ENCODE data around the gene PISD.

PISD gene

GRCh38 chr22:31625661-31626426 lies 36.2 kb downstream of the PISD start:
- Histone ChIP-seq H2AFZ (ENCODE audit: low read length) (no peak overlapping the region), H3K4me3 (ENCODE audit: low read depth, low read length, poor library complexity, severe bottlenecking) (no peak overlapping the region), H3K36me3 (ENCODE audit: insufficient read depth, low read length) (peaks cover 40% of the 10 kb centered on the region; the same call in 1 of the 2 replicates), H3K9me3 (ENCODE audit: low read length) (no peaks in the 10 kb centered on the region), H3K9me2 (ENCODE audit: low read depth, low read length) (no peaks in the 10 kb centered on the region), H3K27ac (ENCODE audit: low read depth, low read length, poor library complexity, severe bottlenecking) (peak overlapping the region; percentile 63), H3K9ac (ENCODE audit: low read length) (no peak overlapping the region), H3K27me3 (ENCODE audit: insufficient read depth, low read length) (no peaks in the 10 kb centered on the region), H3K79me2 (ENCODE audit: insufficient read depth, low read length) (no peaks in the 10 kb centered on the region), H3F3A (ENCODE audit: insufficient read depth, low read length) (no peaks in the 10 kb centered on the region), H4K20me1 (ENCODE audit: insufficient read depth, low read length) (no peaks in the 10 kb centered on the region), H3K4me1 (ENCODE audit: insufficient read depth, low read length, severe bottlenecking) (peaks cover 28% of the 10 kb centered on the region), H3K4me2 (ENCODE audit: low read length) (no peak overlapping the region; the same call in 1 of the 2 replicates)
- TF ChIP-seq EZH2 (IDR thresholded peaks at IDR 0.05; ENCODE audit: borderline replicate concordance, low read length) (no peak), CTCF (IDR thresholded peaks at IDR 0.05; ENCODE audit: low read length) (no peak)

DNA sequence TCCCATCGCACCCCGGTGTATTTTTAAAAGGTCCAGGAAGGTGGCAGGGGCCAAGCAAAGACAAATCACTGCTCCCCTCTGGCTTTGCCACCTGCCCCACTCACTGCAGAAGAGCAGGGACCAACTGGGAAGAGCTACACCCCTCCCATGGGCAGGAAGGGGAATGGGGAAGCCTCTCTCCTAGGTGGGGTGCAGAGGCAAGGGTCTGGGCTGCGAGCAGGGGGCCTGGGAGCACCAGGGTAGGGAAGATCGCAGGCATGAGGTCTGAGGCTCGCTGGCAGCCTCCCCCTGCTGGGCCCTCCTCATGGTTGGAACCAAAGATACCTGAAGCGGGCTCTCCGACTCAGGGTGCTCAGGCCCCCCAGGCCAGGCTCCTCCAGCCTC lies 36.8 kb downstream of the PISD start:
- Histone ChIP-seq H3K36me3 (ENCODE audit: insufficient read depth, low read length) (peaks cover 46% of the 10 kb centered on the region; the same call in 1 of the 2 replicates), H3K4me1 (ENCODE audit: insufficient read depth, low read length, severe bottlenecking) (peaks cover 25% of the 10 kb centered on the region), H3F3A (ENCODE audit: insufficient read depth, low read length) (no peaks in the 10 kb centered on the region), H3K4me3 (ENCODE audit: low read depth, low read length, poor library complexity, severe bottlenecking) (no peak overlapping the region), H3K9me3 (ENCODE audit: low read length) (no peaks in the 10 kb centered on the region), H3K9me2 (ENCODE audit: low read depth, low read length) (no peaks in the 10 kb centered on the region), H3K79me2 (ENCODE audit: insufficient read depth, low read length) (no peaks in the 10 kb centered on the region), H3K27me3 (ENCODE audit: insufficient read depth, low read length) (no peaks in the 10 kb centered on the region), H3K9ac (ENCODE audit: low read length) (no peak overlapping the region), H3K27ac (ENCODE audit: low read depth, low read length, poor library complexity, severe bottlenecking) (no peak overlapping the region), H3K4me2 (ENCODE audit: low read length) (no peak overlapping the region), H2AFZ (ENCODE audit: low read length) (no peak overlapping the region), H4K20me1 (ENCODE audit: insufficient read depth, low read length) (no peaks in the 10 kb centered on the region)
- no peak for TF ChIP-seq CTCF (IDR thresholded peaks at IDR 0.05; ENCODE audit: low read length)
- TF ChIP-seq EZH2 (IDR thresholded peaks at IDR 0.05; ENCODE audit: borderline replicate concordance, low read length) = no peak

- H3K4me1 ChIP-seq (ENCODE audit: insufficient read depth, low read length, severe bottlenecking) = peaks cover 18% of the 10 kb centered on the region
- no peak overlapping the region for H3K4me3 ChIP-seq (ENCODE audit: low read depth, low read length, poor library complexity, severe bottlenecking)
- H4K20me1 ChIP-seq (ENCODE audit: insufficient read depth, low read length) = no peaks in the 10 kb centered on the region
- no peaks in the 10 kb centered on the region for H3K9me3 ChIP-seq (ENCODE audit: low read length)
- TF ChIP-seq CTCF (IDR thresholded peaks at IDR 0.05; ENCODE audit: low read length) (no peak), EZH2 (IDR thresholded peaks at IDR 0.05; ENCODE audit: borderline replicate concordance, low read length) (no peak)
- H3K27ac ChIP-seq (ENCODE audit: low read depth, low read length, poor library complexity, severe bottlenecking) = no peak overlapping the region
- H3K9ac ChIP-seq (ENCODE audit: low read length) = no peak overlapping the region
- no peaks in the 10 kb centered on the region for H3F3A ChIP-seq (ENCODE audit: insufficient read depth, low read length)
- no peak overlapping the region for H2AFZ ChIP-seq (ENCODE audit: low read length)
- H3K9me2 ChIP-seq (ENCODE audit: low read depth, low read length) = no peaks in the 10 kb centered on the region
- no peak overlapping the region for H3K4me2 ChIP-seq (ENCODE audit: low read length)
- peaks cover 55% of the 10 kb centered on the region for H3K36me3 ChIP-seq (ENCODE audit: insufficient read depth, low read length)
- H3K27me3 ChIP-seq (ENCODE audit: insufficient read depth, low read length) = no peaks in the 10 kb centered on the region
- no peaks in the 10 kb centered on the region for H3K79me2 ChIP-seq (ENCODE audit: insufficient read depth, low read length)
Measured at GRCh38 chr22:31623592-31624304, 38.3 kb downstream of the PISD start.
